Hematopoietic multipotent progenitor cell (in vitro differentiated cells): Measurements from ENCODE around the gene ENDOD1. TPM values are rescaled to one million over a fixed set of nuclear protein-coding genes. Genes with fewer than 3 reads are reported as not detected.
"Not testable (repeated sequence)": the region's sequence is repeated elsewhere in the genome, so short reads cannot be mapped to it uniquely, and the experiment has no call there.

Experiments used
- DNase-seq, 3 donors: peaks; one replicate each; pipeline ENCODE4 v3.0.0-alpha.2; 2011 to 2015; ENCODE audit warnings: low read depth in 2 of 3, low spot score in 2 of 3
- total RNA-seq: library from RNA; depleted of rRNA; stranded (reverse); fragments of >200 nt; gene quantifications from one replicate; pipeline ENCODE4 v1.2.3, GENCODE V29; 2012

The ENDOD1 gene
- total RNA-seq, 1 donor, result 14.5 TPM

DNA sequence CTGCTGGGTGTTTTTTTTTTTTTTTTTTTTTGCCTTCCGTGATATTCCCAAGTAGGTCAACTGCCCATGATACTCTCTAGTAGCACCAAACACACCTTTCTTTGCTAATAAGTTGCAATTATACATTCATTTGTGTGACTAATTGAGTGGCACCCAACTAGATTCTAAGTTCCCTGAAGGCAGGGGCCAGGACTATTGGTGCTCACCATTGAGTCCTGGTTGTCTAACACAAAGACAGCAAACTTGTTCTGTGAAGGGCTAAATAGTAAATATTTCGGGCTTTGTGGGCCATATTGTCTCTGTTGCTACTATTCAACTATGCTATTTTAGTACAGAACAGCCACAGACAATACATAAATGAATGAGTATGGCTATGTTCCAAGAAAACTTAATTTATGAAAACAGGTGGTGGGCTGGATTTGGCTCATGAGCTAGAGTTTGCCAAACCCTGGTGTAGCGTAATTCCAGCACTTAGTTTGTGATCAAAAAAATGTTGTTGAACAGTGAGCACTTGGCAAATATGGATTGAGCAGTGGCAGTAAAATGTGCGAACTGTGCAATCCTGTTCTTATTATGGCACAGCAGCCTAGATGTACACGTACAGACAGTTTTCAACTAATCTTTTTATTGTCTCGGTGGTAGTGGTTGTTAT is 11.3 kb downstream of the ENDOD1 start:
- DNase-seq, result no peak

GRCh38 chr11:95101935-95102334 is 12.3 kb downstream of the ENDOD1 start:
- DNase-seq, result no peak

- DNase-seq, result peak in 1 of 3 donors; percentile 26
Observed at GRCh38 chr11:95102733-95103132, 13.1 kb downstream of the ENDOD1 start.

DNA sequence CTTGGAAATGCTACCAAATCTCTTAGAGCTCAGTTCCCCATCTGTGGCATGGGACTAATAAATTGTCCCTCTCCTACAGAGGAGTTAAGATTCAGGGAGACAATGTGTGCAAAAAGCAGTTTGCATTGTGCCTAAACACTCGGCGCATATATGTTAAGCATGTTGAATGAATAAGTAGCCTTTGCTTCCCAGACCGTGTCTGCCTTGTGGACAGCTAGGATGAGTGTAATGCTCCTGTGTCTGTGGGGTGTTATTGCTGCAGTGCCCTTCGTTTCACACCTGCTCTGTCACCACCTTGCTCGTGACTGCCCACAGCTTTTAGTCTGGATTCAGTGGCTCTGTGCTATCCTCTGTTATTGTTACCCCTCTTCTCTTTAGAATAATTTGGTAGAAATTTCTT is 14.1 kb downstream of the ENDOD1 start:
- no peak for DNase-seq

DNA sequence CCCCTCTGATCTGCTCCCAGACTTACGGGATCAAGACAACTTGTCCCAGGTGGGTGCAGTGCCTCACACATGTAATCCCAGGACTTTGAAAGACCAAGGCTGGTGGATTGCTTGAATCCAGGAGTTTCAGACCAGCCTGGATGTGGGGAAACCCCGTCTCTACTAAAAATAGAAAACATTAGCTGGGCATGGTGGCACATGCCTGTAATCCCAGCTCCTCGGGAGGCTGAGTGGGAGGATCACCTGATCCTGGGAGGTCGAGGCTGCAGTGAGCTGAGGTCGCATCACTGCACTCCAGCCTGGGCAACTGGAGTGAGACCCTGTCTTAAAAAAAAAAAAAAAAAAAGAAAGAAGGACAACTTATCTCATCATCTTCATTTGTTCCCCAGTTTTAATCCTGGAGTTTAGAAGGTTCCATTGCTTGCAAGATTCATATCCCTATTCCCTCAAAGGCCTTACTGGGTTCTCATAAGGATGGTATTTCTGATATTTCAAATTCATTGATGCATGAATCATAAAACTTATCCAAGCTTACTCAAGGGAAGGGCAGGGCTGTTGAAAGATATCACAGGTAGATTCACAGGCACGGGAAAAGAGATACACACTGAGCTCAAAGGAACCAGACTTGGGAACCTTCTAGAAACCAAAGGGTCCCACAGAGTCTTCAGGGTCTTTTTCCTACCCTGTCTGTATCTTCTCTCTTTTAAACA is 14.6 kb downstream of the ENDOD1 start:
- no peak for DNase-seq

DNA sequence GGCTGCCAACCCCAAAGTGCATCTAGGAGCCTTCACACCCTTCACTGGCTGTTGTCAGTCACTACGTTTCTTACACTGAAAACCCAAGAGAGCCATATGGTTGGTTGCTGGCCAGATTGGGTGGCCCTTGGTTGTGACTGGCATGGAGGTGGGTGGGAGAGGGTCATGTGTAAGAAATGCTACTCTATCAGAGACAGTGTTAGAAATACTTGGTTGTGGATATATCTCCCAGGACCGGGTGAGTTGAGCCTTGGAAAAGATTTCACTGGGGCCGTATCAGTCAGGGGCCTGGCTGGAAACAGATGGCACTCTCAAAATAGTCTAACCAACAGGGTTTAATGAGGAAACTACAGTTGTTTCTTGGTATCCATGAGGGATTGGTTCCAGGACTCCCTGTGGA is 15.2 kb downstream of the ENDOD1 start:
- no peak for DNase-seq

GRCh38 chr11:95108159-95108611 is 18.5 kb downstream of the ENDOD1 start:
- DNase-seq, result peak in 2 of 3 donors; percentile 37 to 41

DNA sequence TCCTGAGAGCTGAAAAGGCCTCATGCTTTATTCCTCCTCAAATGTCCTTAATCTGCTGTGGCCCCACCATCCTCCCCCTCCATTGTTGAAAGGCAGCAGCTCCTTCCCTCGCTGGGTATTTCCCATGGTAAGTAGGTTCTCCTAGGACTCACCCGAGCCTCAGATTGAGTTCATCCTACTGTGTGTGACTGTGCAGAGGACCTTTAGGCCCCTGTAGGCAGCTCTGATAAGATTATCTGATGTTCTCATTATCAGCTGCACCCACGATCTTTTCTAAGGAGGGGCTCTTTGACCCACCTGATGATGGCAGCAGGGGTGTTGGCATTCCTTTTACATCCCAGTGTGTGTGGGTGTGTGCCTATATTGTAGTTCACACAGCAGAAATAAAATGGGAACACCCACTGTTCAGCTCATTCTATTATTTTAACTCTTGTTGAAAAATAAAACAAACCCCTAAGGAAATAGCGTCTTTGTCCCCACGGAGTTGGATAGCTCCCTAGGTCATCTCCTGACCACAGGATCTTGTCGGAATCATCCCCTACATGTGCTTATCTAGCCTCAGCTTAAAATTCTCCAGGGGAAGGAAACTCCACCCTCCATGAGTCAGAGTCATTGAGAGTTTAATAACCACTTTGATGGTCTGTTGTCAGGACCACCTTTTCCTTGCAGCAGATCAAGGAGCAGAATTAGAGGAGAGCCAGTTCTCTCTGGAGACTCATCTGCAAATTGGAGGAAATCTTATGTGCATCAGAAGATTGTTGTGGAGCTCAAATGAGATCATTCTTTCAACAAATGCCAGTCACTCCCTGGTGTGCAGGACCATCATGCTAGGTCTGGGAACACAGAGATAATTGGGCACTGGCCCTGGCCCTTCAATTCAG is 19.3 kb downstream of the ENDOD1 start:
- peak in 2 of 3 donors; percentile 22 to 60 for DNase-seq

DNA sequence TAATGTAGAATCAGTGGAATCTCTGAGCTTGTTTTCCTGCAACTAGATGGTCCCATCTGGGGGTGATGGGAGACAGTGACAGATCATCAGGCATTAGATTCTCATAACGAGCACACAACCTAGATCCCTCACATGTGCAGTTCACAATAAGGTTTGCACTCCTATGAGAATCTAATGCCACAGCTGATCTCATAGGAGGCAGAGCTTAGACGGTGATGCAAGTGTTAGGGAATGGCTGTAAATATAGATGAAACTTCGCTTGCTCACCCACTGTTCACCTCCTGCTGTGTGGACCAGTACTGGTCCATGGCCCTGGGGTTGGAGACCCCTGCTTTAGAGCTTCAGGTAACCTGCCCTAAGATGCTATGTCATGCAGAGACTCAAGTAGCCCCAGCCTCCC is 21.8 kb downstream of the ENDOD1 start:
- not testable (repeated sequence) for DNase-seq

GRCh38 chr11:95111923-95112540 is 22.4 kb downstream of the ENDOD1 start:
- DNase-seq, result no peak

DNA sequence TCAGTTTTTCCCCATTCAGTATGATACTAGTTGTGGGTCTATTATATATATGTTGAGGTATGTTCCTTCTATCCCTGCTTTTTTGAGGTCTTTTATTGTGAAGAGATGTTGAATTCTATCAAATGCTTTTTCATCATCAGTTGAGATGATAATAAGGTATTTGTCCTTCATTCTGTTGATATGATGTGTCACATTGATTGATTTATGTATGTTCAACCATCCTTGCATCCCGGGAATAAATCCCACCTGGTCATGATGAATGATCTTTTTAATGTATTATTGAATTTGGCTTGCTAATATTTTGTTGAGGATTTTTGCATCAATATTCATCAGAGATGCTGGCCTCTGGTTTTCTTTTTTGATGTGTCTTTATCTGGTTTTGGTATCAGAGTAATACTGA is 26.0 kb downstream of the ENDOD1 start:
- DNase-seq, result no peak

GRCh38 chr11:95119361-95120060 is 29.9 kb downstream of the ENDOD1 start:
- no peak for DNase-seq

DNA sequence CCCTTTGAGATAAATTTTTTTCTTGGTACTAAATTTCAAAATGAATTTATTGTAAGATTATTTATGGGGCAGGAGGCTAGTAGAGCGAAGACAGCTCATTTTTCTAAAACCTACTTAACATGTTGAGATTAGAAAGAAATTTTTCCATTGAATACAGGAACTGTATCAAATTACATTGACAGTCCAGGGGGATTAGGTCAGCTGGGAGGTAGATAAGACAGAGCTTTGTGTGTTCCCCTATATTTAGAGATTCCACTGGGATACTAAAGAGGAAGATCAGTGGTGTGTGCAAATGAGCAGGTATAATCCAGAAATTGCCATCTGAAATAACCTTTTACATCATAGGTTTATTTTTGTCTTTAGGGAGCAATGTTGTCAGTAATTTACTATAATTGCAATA is 32.1 kb downstream of the ENDOD1 start:
- DNase-seq, result no peak

DNA sequence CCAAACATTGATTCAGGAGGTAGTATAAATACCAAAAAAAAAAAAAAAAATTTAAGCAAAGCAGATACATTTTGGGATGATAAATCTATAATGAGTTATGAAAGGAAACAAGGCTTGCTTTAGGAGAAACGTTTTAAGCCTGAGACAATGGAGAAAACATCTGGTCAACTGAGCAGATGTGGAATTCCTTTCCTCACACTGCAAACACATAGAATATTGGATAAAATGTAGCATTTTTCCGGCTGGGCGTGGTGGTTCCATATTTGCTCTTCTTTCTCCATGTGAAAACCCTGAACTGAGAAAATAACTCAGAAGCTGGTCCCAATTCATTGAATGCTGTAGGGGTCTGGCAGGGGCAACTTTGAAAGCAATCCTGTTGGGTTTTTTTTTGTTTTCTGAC is 33.9 kb downstream of the ENDOD1 start:
- DNase-seq, result no peak

DNA sequence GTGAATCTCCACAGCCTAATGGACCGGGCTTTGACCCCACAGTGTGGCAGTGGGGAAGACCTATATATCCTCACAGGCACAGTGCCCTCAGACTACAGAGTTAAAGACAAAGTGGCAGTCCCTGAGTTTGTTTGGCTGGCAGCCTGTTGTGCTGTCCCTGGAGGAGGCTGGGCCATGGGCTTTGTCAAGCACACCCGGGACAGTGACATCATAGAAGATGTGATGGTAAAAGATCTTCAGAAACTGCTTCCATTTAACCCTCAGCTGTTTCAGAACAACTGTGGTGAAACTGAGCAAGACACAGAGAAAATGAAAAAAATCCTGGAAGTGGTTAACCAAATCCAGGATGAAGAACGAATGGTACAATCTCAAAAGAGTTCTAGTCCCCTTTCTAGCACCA is 39.0 kb downstream of the ENDOD1 start:
- no peak for DNase-seq

GRCh38 chr11:95132956-95133355 is 43.3 kb downstream of the ENDOD1 start:
- peak in 1 of 3 donors; percentile 37 for DNase-seq

DNA sequence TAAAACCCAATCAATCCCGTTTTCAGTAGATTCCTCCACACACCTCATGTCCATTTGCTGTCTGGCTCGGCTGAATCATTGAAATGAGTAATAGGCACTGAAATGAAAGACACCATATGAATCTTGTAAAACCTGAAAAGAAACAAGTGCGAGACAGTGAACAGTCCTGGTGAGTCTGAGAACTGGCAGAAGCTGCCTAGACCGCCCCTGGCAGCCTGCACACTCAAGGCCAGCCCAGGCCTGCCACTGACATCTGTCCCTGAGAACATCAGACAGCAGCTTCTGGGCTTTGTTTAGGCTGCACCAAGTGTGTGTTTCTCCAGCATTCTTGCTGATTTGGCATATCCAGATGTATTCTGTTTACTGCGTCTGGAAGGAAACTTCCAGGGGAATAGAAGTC is 44.8 kb downstream of the ENDOD1 start:
- DNase-seq, result no peak

DNA sequence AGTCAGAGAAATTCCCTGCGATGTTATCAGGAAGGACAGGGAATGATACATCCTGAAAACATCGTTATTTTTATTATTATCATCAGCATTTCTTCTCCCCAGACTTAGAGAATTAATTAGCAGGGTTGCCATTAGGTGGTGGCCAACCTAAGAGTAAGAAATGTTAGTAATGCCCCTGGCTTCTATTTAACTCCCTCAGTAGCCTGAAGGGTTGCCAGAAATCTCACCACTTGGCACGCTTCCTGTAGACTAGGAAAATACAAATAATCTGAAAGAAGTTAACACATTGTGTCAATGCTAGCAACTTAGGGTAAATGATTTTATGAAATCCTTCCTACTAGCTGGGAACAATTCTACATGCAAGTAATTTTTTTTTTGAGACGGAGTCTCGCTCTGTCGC is 45.5 kb downstream of the ENDOD1 start:
- no peak for DNase-seq

- DNase-seq, result no peak
Observed at GRCh38 chr11:95135880-95136279, 46.2 kb downstream of the ENDOD1 start.

DNA sequence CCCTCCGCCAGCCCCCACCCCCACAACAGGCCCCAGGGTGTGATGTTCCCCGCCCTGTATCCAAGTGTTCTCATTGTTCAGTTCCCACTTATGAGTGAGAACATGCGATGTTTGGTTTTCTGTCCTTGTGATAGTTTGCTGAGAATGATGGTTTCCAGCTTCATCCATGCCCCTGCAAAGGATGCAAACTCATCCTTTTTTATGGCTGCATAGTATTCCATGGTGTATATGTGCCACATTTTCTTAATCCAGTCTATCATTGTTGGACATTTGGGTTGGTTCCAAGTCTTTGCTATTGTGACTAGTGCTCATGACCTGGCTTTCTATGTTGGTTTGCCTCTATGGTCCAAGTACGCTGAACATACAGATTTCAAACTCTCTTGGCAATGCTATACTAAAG is 47.1 kb downstream of the ENDOD1 start:
- DNase-seq, result not testable (repeated sequence)
